GM06990 (cell line): ENCODE measurements around the gene BEAN1.

Source experiments
- DNase-seq: peaks from one replicate; pipeline ENCODE4 v3.0.0-alpha.2; 2011; ENCODE audit not compliant: insufficient read length; ENCODE audit errors: extremely low read depth
- H3K27me3 ChIP-seq: replicated peaks from 2 replicates; pipeline ENCODE4 v1.6.0; 2011; ENCODE audit warnings: low read length; ENCODE audit not compliant: control insufficient read depth, insufficient read depth
- H3K36me3 ChIP-seq: 2 replicates; pipeline ENCODE4 v1.5.1; 2011; ENCODE audit warnings: low read length; ENCODE audit not compliant: control insufficient read depth, insufficient read depth
- H3K4me3 ChIP-seq: replicated peaks from 2 replicates; pipeline ENCODE4 v1.5.1; 2011; ENCODE audit warnings: low read depth, mild to moderate bottlenecking, control low read depth, low read length
- CTCF ChIP-seq: IDR thresholded peaks from 2 replicates; pipeline ENCODE4 v1.5.1; 2011; ENCODE audit warnings: low read length, control low read depth, mild to moderate bottlenecking, inconsistent platforms; ENCODE audit not compliant: insufficient read depth, poor library complexity, severe bottlenecking

Gene BEAN1

DNA sequence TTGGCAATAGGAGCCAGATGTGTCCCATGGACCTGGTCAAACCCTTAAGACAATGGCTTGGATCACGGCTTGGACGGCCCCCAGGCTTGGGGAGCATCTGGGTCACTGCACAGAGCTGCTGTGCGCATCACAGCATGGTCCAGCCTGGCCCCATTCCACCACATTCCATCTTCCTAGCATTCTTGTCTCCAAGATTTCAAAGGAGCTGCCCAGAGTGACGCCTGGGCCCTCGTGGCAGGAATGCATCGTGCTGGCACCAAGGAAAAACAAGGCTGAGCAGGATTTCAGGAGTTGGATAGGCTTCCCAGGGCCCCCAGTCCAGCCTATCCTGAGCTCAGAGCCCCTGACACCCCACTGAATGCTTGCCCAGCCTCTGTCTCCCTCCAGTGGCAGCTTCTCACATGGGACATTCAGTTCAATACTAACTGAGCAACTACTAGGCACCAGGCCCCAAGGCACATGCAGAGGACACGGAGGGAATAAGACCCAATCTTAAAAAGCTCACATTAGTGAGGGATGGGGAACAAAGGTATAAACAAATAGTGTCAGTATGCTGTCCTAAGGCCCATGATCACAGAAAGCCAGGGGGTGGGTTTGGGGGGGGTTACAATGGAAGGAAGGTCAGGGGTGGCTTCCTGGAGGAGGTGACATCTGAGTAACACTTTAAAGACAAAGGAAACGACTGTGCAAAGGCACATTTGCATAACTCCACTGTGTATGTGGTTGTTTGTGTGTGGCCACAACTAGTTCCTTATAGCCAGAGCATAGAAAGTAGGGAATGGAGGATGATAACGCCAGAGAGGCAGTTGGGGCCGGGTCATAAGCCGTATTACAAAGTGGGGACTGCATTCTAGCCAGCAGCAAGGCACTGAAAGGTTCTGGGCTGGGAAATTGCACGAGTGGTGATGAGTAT is 88.8 kb downstream of the BEAN1 start:
- DNase-seq = no peak
- Histone ChIP-seq H3K27me3 (no peaks in the 10 kb centered on the region; the same call in 1 of the 2 replicates), H3K36me3 (no peaks in the 10 kb centered on the region), H3K4me3 (no peak overlapping the region)
- TF ChIP-seq CTCF = peak; percentile 54

DNA sequence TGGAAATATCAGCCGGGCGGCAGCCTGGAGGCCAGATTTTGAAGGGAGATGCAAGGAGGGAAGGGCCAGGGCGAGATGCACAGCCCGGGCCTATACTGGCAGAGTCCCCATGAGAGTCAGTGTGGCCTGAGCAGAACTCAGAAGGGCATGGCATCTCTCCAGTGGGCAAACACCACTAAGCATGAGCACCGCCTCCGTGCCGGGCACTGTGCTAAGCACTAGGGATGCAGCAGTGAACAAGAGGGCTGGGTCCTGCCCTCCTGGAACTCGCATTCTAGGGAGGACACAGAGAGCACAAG is 89.4 kb downstream of the BEAN1 start:
- Histone ChIP-seq H3K27me3 (no peaks in the 10 kb centered on the region; the same call in 1 of the 2 replicates), H3K36me3 (no peaks in the 10 kb centered on the region), H3K4me3 (no peak overlapping the region)
- TF ChIP-seq CTCF = no peak
- DNase-seq = no peak

DNA sequence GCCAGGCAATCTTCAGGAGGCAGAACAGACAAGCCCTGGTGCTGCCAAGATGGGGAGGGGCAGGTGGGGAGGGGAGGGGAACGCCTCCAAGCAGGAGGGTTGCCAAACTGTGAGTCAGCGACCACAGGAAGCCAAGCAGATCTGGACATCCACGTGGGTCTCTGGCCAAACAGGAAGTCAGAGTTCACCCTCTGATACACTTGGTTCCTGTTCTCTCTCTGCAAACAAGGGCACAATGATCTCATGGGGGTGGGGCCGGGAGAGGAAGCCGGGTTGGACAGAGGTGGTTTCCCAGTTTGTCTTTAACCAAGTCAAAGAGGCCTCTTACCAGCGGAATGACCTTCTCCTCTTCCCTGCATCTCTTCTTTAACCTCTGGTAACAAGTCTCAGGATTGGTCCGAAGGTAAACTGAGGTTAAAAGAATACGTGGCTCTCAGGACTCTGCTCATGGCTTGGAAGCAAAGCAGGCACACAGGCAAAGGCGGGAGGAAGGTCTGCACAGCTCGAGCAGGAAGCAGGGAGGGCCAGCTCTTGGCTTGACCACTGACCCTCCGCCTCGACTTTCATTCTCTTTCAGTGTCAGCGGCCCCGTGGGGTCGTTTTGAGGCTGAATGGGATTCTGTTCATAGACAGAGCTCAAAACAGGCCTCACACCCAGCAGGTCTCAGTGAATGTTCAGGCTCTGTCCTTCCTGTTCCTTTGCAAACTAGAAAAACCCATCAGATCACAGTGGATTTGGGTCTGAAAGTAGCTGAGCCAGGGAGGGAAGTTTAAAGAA is 89.9 kb downstream of the BEAN1 start:
- no peak for TF ChIP-seq CTCF
- peak; percentile 89 for DNase-seq
- Histone ChIP-seq H3K4me3 (peak overlapping the region; percentile 35), H3K36me3 (no peaks in the 10 kb centered on the region), H3K27me3 (no peaks in the 10 kb centered on the region)

GRCh38 chr16:66517586-66518263 is 90.6 kb downstream of the BEAN1 start:
- no peaks in the 10 kb centered on the region for H3K36me3 ChIP-seq
- no peaks in the 10 kb centered on the region for H3K27me3 ChIP-seq
- no peak overlapping the region; the same call in 1 of the 2 replicates for H3K4me3 ChIP-seq
- DNase-seq = no peak
- TF ChIP-seq CTCF = no peak

DNA sequence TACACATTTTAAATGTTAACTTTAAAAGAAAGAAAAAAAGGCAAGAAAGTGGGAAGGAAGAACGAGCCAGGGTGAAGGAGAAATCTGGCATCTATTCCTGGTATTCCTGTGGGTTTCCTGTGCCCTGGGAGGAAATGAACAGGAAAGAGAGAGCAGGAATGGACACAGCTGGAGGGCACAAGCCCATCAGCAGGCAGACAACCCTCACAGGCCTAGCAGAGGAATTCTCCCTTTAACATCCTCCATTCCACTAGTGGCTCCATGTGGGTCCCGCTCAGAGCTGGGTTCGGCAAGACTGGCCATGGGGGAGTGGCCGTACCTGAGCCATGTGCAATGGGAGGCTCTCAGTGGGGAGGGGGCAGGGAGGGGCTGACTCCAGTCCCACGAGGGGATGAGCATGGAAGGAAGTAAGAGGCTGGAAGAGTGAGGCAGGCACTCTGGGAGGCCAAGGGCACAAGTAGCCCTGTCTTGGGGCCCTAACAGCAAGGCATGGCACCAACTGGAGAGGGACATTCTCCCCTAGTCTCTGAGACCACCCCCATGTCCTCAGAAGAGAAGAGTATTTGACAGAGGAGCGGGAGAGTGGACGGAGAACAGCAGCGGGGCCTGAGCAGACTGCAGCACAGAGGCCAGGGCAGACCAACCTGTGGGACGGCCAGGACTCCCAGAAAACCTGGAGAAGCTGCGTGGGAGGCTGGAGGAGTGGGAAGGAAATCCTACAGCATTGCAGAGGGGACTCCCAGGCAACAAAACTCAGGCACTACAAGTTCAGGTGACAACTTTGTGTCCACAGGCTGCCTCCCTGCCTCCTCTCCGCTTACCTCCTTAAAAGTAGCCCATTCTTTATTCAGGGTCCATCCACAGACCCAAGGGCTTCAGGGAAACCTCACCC is 92.6 kb downstream of the BEAN1 start:
- no peaks in the 10 kb centered on the region for H3K36me3 ChIP-seq
- DNase-seq = no peak
- H3K27me3 ChIP-seq = no peaks in the 10 kb centered on the region
- TF ChIP-seq CTCF = no peak
- H3K4me3 ChIP-seq = no peak overlapping the region
